ENCODE results near the gene BNC2. TPM values are rescaled to one million over a fixed set of nuclear protein-coding genes. Genes with fewer than 3 reads are reported as not detected.

Gene BNC2
- total RNA-seq, 1 donor from 2014 or later: 4.3 TPM

DNA sequence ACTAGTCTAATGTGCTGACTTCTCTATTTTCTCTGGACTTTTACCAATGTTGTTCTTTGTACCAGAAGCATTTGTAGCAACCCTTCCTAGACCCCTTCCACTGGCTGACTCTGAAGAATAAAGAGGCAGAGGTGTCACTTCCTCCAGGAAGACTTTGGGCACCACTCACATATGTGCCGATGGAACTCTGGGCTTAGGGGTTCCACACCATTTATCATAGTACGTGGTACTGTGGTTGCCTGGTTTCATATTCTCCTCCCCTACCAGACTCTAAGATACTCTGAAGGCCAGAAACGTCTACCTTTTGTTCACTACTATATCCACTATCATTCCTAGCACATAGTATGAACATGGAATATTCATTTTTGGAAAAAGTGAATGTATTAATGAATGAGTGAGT lies 88.0 kb downstream of the BNC2 start:
- intact Hi-C loops (cut with DNase I): no loop called here
- ATAC-seq (no peak), DNase-seq (ENCODE audit: missing footprints) (no peak)

DNA sequence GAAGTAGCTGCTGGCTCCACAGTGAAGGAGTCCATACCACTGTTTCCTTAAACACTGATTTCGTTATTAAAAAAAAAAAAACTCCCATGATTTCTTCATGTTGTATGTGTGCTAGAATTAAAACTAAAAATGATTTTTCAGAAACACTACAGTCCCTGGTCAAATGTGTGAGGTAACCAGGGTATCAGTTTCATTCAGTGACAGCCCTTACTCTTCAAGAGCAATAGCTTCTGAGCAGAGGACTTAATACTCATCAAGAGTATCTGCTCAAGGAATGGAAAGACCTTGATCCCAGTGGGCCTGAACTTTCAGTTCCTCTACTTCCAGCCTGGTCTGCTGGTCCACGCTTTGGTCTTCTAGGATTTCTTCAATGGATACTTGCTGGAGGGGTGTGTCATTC lies 95.1 kb downstream of the BNC2 start:
- intact Hi-C loops (cut with DNase I): no loop called here
- no peak for ATAC-seq
- no peak for DNase-seq (ENCODE audit: missing footprints)

DNA sequence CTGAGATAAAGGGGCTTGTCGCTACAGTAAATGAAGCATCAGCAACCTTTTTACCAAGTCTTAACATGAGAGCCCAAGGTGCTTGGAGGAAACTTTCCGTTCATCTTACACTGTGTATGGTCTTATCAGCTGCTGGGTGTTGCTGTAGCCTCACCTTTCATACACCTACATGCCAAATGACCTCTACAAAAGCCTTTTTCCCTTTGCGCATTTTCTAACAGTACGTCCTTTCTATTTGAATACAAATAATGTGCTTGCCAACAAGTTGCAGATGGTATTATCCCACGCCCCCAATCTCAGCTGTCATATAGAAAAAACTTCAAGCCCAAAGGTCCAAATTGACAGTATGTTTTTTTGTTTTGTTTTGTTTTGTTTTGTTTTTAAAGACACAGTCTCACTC lies 96.9 kb downstream of the BNC2 start:
- intact Hi-C loops (cut with DNase I): no loop called here
- ATAC-seq (no peak), DNase-seq (ENCODE audit: missing footprints) (no peak)

DNA sequence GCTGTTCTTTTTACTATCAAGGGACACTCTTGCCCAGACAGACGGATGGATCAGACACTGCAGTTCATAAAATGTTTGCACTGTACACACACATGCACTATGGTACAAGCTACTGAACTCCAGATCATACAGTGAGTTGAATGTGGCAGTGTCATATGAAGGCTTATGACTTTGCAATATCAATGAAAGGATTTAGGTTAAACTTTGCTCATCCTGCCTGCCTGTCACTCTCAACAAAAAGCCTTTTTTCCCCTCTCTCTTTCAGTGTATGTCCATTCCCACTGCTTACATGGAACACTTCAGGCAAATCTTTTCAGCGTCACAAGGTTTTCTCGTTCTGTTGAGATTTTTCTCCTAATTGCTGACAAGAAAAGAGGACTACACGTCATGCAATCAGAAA lies 97.4 kb downstream of the BNC2 start:
- intact Hi-C loops (cut with DNase I): no loop called here
- DNase-seq (ENCODE audit: missing footprints): no peak
- ATAC-seq: no peak

DNA sequence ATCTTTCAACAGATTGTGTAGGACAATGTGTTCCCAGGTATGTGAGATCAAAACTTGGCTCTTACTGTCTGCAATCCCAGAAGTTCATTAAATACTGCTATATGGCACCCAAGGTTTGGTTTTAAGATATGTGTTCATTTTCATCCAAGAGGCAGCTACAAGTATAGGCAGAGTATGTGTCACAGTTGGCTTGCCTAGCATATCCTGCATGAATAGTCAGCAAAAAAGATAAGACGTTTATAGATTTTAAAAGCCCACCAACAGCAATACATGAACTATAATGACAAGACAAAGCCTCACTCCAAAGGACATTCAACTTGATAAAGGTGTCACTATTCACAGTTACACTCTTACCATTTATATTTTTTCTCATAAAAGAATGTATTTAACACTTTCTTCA lies 99.1 kb downstream of the BNC2 start:
- DNase-seq (ENCODE audit: missing footprints) (no peak), ATAC-seq (no peak)
- intact Hi-C loops (cut with DNase I): no loop called here

DNA sequence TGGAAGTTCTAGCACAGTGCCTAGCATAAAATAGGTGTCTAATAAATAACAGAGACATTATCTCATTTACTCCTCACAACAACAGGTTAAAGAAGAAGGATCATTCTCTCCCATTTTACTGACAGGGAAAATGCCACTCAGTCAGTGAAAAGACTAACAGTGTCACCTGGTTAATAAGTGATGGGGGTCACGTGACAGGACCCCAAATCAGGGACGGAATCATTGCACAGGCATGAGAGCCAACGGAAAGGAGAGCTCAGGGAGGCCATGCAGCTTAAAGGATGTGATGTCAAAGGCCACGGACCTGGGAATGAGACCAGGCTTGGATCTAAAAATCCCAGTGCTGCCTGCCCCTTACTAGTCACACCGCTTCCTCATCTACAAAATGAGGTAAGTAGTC lies 101.2 kb downstream of the BNC2 start:
- intact Hi-C loops (cut with DNase I): no loop called here
- DNase-seq (ENCODE audit: missing footprints): no peak
- ATAC-seq: no peak

DNA sequence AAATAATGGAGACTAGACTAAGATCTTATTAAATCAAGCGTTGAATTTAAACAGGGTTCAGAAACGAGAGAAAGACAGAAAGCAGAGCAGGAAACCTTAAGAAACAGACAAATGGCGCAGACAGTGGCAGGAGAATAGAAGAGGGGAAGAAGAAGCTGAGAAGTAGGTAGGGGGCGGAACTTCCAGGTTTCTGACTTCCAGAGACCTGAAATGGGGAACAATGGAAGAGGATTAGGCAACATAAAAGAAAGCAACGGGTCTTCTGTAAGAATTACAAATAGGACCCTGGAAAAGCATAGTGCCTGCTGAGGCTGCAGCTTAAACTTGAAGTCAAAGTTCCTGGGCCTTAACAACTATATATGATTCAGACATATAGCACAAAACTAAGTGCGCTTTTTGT lies 101.7 kb downstream of the BNC2 start:
- intact Hi-C loops (cut with DNase I): no loop called here
- ATAC-seq: no peak
- no peak for DNase-seq (ENCODE audit: missing footprints)

DNA sequence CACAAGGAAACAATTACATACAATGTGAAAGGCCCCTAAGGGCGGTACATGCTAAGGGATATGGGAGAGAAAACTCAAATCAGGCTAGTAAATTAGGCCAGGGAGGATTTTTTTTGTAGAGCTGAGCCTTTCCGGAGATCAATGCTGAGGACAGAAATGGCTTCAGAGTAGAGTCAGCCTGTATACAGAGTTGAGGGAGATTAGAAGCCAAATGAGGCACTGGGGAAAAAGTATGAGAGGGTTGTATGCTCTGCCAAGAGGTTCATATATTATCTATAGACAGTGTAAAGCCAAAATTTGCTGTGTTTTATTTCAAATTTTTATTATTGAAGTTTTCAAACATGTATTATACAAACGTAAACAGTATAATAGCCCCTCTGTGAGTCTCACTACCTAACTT lies 103.1 kb downstream of the BNC2 start:
- DNase-seq (ENCODE audit: missing footprints): no peak
- no peak for ATAC-seq
- intact Hi-C loops (cut with DNase I): no loop called here

DNA sequence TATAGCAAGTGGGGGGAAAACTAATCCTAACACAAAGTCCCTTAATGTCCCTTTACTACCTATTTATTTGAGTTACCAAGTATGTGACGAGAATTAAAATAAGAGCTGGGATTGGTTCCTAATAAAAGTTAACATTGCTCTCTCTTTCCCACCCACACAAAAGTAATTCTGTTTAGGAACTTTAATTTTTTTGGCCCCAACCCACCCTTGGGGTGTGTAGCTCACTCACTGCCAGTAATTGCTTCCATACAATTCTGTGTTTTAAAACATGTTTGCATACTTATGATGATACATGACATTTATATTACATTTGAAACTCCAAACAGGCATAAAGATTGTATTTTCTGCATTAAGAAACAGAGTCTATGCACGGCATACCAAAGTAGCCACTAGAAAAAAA lies 106.5 kb downstream of the BNC2 start:
- ATAC-seq (no peak), DNase-seq (ENCODE audit: missing footprints) (no peak)
- intact Hi-C loops (cut with DNase I): no loop called here

DNA sequence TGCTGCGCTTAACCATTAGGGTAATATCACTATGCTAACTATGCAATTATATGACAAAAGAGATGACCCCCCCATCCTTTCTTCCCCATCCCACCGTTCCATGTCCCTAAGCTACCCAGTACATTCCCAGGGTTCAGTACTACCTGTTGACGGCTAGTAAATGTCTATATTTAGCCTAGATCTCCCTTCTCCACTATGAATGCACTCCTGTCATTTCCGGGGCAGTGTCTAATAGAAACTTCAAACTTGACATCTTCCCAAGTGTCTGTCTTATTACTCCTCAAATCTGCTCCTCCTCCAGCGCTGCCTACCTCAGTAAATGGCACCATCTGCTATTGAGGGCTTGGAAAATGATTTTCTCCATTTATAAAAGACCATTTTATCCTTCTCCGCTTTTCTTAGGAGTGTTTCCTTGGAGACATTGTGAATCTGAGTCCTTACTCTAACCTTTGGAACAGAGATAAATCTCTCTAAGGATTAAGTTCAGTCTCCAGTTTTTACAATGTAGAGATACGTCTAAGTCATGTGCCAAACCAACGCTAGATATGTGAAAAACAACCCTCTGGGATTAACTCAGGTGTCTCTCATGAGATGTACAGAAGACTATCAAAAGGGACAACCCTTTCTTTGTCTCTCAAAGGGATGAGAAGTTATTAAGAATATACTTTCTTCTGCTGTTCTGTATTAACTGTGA lies 114.9 kb downstream of the BNC2 start:
- no peak for DNase-seq (ENCODE audit: missing footprints)
- intact Hi-C loops (cut with DNase I): no loop called here
- ATAC-seq: no peak

DNA sequence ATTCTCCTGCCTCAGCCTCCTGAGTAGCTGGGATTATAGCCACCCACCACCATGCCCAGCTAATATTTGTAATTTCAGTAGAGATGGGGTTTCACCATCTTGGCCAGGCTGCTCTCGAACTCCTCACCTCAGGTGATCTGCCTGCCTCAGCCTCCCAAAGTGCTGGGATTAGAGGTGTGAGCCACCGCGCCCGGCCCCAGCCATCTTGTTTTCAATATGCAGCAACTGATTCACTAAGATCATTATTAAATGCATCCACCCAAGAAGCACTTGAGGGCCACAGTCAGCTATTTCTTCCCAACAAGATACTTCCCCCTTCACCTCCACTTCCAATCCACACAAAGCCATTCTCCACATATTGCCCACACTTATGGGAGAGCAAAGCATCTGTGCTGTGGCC lies 115.8 kb downstream of the BNC2 start:
- intact Hi-C loops (cut with DNase I): no loop called here
- DNase-seq (ENCODE audit: missing footprints) (peak; percentile 53), ATAC-seq (no peak)

DNA sequence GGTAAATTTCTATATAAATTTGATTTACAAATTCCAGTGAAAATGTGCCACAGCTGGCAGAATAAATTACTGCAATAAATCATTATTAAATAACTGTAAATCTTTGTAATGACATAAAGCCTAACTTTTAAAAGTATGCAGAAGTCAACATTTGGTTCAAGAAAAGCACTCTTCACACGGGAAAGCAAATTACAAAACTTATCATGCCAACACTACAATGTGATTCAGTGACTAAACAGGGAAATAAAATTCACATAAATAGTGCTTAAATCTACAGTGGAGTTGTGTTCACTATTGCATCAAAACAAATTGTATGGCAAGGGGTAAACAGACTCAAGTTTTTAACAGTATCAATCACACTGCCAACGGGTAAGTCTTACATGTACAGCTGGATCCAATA lies 117.2 kb downstream of the BNC2 start:
- ATAC-seq (no peak), DNase-seq (ENCODE audit: missing footprints) (no peak)
- intact Hi-C loops (cut with DNase I): no loop called here

DNA sequence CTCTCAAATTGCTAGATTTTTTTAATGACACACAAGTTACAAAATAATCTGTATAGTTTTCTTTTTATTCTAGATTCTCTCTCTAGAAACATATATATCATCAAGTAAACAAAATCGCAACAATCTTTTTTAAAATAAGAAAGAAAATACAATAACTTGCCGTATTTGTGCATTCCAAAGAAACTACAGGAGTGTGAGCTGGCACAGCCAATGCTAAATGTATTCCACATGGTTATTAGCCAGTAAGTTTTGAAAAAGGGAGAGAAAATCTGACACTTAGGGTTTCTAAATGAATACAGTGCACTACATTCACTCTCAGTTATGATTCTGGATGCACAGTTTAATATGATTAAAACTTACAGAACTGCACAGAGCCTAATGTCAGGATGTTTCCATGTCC lies 117.9 kb downstream of the BNC2 start:
- intact Hi-C loops (cut with DNase I): no loop called here
- ATAC-seq (no peak), DNase-seq (ENCODE audit: missing footprints) (no peak)

DNA sequence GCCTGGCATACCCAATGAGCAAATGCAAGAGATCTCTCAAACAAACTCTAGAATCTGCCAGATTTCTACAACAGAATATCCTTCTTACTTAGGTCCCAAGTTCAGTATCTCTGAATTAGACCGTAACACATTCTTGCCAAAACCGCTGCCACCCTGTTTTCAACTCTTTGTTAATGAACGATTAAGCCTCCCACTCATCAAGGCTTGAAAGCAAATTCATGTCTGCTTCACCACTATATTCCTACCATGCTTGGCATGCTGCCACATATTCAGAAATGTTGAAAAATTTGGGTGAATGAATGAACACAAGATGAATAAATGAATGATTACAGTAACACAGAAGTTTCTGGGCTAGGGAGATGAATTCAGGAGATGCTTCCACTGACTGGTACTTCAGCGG lies 119.9 kb downstream of the BNC2 start:
- DNase-seq (ENCODE audit: missing footprints): no peak
- intact Hi-C loops (cut with DNase I): no loop called here
- ATAC-seq: no peak

DNA sequence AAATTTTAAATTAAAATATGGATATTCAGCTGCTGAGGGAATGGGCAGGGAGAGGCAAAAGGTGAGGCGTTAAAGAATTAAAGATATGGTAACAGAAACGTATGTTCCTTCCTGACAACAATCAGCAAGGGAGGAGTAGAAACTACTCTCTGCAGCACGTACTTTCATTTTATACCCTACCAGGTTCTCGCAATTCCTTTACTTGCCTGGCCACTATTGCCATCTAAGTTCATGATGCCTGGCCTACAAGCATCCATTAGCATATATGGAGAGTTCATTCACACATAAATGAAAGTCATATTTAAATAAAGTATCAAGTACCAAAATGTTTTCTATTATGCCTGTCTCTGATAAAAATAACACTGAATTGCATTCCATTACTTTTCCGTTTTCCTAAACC lies 125.1 kb downstream of the BNC2 start:
- intact Hi-C loops (cut with DNase I): no loop called here
- DNase-seq (ENCODE audit: missing footprints): no peak
- no peak for ATAC-seq

DNA sequence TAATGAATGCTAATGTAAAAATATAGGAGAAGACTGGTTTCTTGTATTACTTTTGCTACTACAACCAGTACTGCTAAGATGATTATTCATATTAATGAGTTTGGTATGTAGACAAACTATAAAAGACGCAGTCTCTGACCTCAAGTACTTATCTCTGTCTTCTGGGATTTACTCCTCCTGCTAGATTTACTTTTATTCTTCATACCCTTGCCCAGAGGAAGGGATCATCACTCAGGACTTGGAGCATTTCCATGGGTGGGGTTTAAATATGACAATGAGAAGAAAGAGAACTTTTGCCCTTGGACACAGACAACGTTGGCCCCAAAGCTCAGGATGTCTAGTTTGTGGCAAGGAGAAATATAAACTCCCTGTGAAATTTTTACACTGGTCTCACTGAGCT lies 126.1 kb downstream of the BNC2 start:
- intact Hi-C loops (cut with DNase I): no loop called here
- ATAC-seq: no peak
- no peak for DNase-seq (ENCODE audit: missing footprints)

DNA sequence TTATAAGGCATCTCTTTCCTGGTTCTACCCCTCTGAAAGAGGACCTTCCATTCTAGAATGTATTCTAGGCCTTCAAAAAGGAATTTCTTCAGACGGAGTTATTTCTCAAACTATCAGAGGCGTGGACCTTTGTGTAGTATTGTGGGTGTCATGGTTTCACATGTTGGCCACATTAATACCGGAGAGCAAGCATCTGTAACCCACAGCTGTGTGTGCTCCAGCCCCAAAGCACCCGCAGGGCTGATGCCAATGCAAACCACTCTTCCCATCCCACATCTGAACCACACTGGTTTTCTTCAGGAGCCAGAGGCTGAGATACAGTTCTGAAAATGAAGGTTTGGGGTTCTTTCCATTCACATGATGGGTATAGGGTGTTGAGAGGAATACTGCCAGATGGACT lies 127.1 kb downstream of the BNC2 start:
- ATAC-seq: no peak
- intact Hi-C loops (cut with DNase I): no loop called here
- DNase-seq (ENCODE audit: missing footprints): no peak

DNA sequence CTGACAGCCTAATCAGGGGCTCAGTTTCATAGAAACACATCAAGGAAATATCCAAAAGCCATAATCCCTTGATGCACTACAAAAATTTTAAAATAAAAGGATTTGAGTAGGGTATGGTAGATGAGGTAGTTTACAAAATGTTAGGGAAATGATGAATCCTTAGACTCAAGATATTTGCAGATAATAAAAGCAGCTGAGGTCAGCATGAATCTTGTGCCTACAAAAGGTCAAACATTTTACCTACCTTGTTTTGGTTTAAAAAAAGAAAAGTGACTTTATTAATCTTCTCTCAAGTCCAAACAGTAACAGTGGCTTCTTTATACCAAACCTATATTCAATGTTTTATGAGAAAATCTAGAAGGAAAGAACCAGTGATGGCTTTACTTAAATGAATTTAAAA lies 135.5 kb downstream of the BNC2 start:
- no peak for ATAC-seq
- intact Hi-C loops (cut with DNase I): no loop called here
- DNase-seq (ENCODE audit: missing footprints): no peak

DNA sequence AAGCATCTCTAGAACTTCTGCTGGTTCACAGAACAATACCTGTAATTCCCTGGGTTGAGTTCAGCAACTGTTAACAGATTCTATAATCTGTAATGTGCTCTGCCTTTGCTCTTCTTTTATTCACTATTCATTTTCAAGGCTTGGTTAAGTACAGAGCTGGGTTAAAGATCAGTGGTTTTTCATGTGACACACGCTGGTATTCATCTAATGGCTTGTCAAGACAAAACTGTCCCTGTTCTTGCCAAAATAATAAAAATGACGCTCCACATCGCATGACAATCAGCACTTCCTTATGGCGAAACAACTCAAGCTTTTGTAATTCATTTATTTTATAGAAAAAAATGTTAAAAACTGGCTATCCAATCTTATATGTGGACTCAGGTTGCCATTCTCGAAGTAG lies 137.9 kb downstream of the BNC2 start:
- DNase-seq (ENCODE audit: missing footprints) (no peak), ATAC-seq (no peak)
- intact Hi-C loops (cut with DNase I): no loop called here

DNA sequence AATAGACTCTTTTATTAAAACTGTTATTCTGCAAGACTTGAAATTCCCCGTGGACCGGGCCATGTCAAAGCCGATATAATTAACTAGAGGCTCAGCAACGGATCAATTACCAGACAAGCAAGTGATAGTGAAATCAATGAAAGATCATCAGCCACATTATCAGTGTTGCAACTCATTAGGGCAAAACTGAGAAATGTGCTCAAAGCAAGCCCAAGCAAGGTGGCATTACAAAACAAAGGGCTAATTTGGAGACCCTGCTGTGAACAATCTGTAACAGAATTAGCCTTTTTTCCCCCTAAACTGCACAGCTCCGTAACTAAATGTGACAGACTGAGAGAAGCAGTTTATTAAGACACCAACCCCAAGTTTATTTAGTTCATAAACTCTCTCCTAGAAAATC lies 140.3 kb downstream of the BNC2 start:
- DNase-seq (ENCODE audit: missing footprints) (no peak), ATAC-seq (no peak)
- intact Hi-C loops (cut with DNase I): no loop called here

DNA sequence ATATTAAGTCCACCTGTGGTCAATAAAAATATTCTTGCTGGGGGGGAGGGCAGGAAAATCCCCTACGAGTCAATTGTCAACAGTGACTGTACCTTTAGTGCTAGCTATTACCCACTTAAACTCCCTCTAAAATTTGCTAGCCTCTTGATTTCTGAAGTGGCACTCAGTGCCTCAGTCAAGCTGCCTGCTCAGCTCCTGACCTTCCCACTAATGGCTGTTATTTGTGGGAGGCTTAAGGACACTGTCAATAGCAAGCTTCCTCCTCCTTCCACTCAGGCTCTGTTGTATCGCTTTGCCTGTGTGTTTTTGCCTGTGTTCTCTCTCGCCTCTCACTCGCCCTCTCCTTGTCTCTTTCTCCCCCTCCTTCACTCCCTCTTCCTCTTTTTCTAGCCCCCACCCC lies 140.8 kb downstream of the BNC2 start:
- no peak for ATAC-seq
- intact Hi-C loops (cut with DNase I): loop anchor here (5.0 kb wide), 1 partner anchor 138 kb away; no protein-coding TSS in a partner anchor
- no peak for DNase-seq (ENCODE audit: missing footprints)

DNA sequence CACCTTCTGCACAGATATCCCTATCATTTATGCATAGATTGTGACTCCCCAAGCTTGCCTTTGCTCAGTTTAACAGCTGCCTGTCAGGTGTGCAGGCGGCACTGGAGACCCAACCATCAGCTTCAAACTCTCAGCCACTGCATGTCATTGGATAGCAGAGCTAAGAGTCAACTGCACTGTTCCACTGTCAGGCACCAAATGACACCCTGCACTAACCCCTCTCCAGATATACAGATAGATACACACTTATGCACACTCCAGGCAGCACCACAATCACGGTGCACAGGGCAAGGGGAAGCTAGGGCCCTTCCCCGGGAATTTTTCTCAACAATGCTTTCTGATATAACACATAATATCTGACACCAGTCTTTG lies 142.3 kb downstream of the BNC2 start:
- ATAC-seq: no peak
- no peak for DNase-seq (ENCODE audit: missing footprints)
- intact Hi-C loops (cut with DNase I): loop anchor here (5.0 kb wide), 1 partner anchor 139 kb away; no protein-coding TSS in a partner anchor

Measured in Right ventricle myocardium inferior (tissue), 1 donor.